GM18861 (cell line): ENCODE data around the gene UBE2D2.
A peak's percentile ranks its signal among the peaks of the same experiment; 100 is the strongest.
"Not testable (repeated sequence)": the region's sequence is repeated elsewhere in the genome, so short reads cannot be mapped to it uniquely, and the experiment has no call there.

ENCODE experiments used
- ATAC-seq: cut with Tn5 transposase; IDR thresholded peaks from one replicate; pipeline ENCODE4 v1.9.1; 2021; ENCODE audit not compliant: unreplicated experiment

UBE2D2 gene

GRCh38 chr5:139549162-139549894, 11.8 kb upstream of the UBE2D2 start:
- no peak for ATAC-seq

GRCh38 chr5:139550051-139550872, 10.9 kb upstream of the UBE2D2 start:
- ATAC-seq = not testable (repeated sequence)

DNA sequence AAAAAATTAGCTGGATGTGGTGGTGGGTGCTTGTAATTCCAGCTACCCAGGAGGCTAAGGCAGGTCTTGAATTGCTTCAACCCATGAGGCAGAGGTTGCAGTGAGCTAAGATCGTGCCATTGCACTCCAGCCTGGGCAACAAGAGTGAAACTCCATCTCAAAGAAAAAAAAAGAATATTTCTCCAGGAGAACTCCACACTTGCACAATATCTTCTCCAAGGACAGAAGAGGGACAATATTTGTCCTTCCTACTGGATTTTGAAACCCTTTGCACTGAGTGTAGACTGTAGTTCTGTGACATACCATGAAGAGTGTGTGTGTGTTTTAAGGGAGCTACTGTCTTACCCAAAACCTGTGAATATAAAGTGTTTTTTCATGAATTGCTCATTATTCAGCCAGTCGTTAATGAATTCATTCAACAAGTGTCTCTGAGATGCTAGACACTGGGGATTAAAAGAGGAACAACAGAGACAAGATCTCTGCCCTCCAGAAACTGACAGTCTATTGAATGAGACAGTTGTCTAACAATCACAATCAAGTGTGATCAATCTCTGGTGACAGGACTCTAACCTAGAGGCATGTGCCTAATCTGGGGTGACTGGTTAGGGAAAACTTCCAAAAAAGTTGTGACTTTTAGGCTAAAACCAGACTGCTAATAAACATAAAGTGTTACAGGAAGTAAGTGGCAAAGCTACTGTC, 9.8 kb upstream of the UBE2D2 start:
- ATAC-seq = no peak

GRCh38 chr5:139552893-139553575, 8.1 kb upstream of the UBE2D2 start:
- ATAC-seq = no peak

GRCh38 chr5:139554264-139554663, 6.9 kb upstream of the UBE2D2 start:
- no peak for ATAC-seq

DNA sequence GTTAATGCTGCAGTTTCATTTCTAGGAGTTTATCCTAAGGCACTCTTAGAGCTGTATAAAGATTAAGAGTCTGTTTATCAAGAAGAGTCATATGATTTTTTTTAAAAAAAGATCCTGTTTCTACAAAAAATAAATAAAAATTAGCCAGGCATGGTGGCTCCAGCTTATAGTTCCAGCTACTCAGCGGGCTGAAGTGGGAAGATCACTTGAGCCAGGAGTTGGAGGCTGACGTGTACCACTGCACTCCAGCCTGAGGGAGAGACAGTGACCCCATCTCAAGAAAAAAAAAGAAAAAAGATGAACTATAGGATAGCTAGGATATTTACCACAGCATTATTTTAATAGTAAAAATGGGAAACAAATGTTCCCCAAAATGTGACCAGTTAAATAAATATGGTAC, 3.3 kb upstream of the UBE2D2 start:
- ATAC-seq = no peak

GRCh38 chr5:139561655-139562451, 714 bp downstream of the UBE2D2 start:
- peak; percentile 4 for ATAC-seq

DNA sequence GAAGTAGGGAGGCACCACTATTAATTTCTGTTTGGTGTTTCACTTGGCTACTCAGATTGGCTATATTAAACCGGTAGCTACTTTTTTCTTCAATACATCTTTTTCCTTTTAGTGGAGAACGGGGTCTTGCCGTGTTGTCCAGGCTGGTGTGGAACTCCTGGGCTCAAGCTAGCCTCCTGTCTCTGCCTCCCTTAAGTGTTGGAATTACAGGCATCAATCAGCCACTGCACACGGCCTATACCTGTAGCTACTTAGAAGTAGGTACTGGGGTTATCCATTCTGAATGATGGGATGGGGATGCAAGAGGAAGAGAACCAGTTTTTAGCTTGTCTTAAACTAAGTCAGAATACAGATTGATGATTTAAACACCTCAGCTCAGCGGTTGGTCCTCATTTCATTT, 1.7 kb downstream of the UBE2D2 start:
- no peak for ATAC-seq

DNA sequence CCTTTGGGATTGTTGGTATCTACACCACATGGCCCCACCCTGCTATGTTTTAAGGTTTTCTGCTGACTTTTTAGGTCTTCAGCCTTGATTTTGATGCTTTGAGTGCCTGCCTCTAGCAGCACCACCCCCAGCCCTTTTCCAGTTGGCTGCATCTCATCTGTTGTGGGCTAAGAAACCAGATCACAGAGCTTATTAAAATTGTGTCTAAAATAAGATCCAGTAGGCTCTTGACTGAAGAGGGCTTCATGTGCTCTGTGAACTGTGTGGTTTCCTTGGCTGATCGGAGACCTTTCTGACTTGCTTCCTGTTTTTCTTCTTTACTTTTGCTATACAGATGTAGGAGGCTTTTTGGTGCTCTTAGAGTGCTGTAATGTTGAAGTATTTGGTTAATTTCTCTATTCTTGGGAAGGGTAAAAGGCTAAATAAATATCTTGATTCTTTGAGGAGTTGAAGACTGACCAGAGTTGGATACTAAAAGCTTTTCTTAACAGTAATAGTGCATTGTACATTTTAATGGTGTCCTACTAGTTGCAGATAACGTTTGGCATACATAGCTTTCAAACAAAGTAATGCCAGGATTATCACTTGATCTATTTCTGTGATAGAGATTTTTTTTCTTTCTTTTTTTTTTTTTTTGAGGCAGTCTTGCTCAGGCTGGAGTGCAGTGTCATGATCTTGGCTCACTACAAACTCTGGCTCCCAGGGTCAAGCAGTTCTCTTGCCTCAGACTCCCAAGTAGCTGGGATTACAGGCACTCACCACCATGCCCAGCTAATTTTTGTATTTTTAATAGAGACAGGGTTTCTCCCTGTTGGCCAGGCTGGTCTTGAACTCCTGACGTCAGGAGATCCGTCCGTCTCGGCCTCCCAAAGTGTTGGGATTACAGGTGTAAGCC, 4.5 kb downstream of the UBE2D2 start:
- peak; percentile 46 for ATAC-seq

DNA sequence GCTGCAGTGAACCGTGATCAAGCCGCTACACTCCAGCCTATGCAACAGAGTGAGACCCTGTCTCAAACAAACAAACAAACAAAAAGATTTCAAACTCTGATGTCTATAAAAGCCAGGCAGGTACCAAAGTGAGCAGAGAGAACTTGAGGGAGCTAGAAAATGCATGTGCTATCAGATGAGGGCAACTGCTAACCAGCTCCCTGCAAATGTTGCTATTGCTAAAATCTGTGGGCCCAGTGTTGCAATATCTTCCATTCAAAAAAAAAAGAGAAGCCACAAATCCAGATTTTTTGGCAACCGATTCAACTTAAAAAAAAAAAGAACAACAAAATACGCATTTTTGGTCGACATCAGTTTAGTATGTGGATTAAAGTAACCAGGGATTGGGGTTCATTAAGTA, 5.5 kb downstream of the UBE2D2 start:
- ATAC-seq = no peak

DNA sequence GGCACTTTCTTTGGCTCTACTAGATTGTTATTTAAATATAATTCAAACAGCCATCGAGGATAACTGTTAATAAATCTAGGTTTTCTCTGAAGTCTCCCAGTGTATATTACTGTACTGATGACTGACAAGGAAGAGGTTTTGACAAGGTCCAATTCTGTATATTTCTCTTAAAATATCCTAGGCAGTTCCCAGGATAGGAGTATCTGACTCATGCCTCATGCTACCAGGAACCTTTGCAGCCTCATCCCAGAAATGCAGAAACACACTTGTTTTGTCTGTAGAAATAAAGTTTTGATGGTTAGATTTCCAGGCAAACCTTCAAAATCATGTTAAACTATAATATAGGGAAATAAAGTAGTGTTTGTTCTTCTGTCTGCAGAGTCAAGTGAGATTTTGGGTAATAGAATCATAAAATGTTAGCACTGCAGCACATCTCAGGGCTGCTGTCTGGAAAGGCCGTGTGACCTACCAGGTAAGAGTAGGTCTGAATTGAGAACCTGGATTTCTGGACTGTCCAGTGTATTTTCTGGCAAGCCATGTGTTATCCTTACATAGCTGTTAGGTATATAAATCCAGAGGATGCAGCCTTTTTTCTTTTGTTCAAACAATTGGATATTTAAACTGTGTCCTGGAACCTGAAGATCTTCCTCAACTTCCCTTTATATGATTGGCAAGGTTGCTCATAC, 8.3 kb downstream of the UBE2D2 start:
- no peak for ATAC-seq

DNA sequence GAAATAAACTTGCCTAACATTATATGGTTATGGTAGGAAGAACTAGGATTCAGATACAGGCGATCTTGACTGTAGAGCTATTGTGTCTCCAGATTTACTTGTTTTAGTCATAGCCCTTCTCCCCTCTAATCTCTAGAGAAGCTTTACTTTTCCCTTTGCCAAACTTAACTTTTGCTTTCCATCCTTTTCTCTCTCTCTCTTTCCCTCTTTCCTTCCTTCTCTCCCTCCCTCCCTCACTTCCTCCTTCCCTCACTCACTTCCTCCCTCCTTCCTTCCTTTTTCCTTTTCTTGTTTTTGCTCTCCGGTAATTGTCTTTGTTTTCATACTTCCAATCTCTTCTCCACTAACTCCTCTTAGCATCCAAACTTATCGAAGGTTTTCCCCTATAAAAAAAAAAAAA, 10.4 kb downstream of the UBE2D2 start:
- no peak for ATAC-seq

- ATAC-seq = no peak
These were observed 10.8 kb downstream of the UBE2D2 start for GRCh38 chr5:139571966-139572365.

DNA sequence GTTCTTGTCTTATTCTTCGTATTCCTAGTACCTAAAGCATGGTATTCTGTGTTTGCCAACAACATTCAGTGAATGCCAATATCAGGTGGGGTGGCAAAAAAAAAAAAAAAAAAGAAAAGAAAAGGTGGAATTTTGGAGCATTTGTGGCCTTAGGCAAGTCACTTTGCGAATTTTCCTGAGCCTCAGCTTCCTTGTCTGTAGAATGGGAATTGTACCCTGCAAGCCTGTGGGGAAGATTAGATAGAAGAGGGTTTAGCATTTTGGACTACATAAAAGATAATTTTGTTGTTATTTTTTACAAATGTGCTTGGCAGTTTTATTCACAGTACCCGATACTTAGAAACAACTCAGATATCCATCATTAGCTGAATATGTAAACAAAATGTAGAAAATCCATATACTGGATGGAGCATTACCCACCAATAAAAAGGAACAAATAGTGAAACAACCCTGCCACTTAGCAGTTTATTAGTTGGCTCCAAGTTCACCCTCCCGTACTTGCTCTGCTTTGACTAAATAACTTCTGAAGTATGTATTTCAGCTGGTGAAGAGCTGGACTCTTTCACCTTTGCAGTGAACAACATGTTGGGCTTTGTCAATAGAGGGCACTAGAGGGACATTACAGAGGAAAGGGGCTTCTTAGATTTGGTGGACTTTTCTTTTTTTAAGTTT, 13.6 kb downstream of the UBE2D2 start:
- peak; percentile 42 for ATAC-seq

DNA sequence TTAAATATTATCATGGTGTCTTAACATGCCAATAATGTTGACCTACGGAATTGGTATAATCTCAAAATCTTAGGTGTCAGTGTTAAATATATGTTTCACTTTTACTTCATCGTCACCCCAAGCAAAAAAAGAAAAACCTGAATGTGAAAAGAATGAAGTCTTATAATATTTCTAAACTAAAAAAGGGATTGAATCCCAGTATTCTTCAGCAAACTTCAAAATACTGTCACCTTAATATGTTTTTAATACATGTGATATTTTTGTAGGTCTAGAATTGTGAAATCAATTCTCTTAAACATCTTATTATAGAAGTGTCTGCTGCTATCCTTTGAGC, 14.1 kb downstream of the UBE2D2 start:
- ATAC-seq = no peak

- ATAC-seq = no peak
These were observed 14.6 kb downstream of the UBE2D2 start for GRCh38 chr5:139575751-139576150.

DNA sequence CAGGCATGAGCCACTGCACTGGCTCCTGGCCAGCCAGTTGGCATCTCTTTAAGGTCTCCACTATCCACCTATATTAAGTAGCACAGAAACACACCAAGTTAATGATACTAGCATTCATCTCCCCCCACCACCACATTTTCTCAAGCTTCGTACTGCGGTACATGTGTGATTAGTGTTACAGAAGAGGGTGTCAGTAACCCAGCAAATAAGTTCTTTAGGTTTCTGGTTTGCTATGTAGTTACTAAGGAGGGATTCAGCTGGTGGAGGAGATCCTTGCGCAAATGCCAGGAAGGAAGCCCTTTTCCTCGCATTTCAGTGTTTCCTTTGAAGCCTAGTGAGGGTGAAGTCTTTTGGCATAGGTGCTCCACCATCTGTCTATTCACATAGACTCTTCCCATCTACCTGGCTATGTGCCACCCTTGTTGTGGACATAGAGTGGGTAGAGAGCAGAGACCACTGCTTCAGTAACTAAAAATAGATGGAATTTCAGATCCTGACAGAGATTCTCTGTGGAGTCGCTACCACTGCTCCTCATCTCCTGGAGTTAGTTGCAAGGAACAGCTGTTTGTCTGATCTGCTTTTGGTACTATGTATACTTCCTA, 16.7 kb downstream of the UBE2D2 start:
- ATAC-seq = no peak

- ATAC-seq = no peak
These were observed 17.2 kb downstream of the UBE2D2 start for GRCh38 chr5:139578325-139578724.
